HFF-Myc (cell line): ENCODE measurements around the gene PDE4D.

Source experiments
- DNase-seq: peaks from one replicate; pipeline ENCODE4 v3.0.0-alpha.2; 2011; ENCODE audit warnings: low read depth; ENCODE audit errors: extremely low read depth
- H3K4me3 ChIP-seq: replicated peaks from 2 replicates; pipeline ENCODE4 v1.5.1; 2011; ENCODE audit warnings: low read depth, mild to moderate bottlenecking, control low read depth, low read length
- TF ChIP-seq, protein P1 (sequence below): IDR thresholded peaks from 2 replicates; pipeline ENCODE4 v1.5.1; 2012; ENCODE audit warnings: mild to moderate bottlenecking, low read depth, low read length, control low read depth; ENCODE audit errors: missing control alignments

PDE4D gene

DNA sequence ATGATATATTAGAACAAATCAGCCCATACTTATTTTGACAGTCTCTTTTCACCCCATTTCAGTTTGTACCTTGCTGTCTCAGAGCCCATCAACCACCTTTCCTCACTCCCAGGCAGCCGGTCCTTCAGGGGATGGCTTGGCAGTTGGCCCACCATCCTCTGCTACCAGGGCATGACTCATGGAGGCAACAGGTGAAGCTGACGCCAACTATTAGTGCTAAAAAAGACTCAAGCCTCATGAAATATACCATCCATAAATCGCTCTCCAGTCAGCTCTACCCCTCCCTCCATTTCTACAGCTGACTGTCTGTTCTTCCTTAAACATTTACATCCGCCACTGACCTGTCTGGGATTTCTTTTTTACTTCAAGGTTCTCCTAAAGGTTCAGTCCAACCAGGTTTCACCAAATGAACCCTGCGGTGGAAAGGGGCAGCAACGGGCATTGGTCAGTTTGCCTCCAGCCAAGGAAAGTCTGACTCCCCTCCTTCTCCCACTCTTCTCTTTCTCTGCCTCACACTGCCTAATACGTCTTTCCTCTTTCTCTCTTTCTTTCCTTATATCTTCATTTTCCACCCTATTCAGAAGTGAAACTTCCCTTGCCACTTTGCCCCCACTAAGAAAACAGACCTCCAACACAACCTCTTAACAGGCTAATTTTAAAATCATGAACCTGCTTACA is 871.5 kb downstream of the PDE4D start:
- DNase-seq: no peak
- no peak overlapping the region for H3K4me3 ChIP-seq

DNA sequence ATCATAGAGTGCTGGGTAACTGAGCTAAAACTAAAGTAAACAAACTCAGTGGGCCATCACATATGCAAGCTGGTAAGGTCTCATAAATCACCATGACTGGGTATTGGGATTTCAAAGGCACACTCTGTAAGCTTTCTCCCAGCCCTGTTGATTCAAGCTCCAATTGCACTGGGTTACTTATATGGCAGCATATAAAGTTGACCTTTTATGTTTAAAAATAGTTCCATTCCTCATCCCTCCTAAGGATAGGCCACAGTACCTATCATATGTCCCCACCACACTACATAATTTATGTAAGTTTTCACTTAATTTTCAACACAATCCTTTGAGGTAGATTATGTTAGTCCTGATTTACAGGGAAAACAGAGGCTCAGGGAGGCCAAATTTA is 872.2 kb downstream of the PDE4D start:
- DNase-seq: no peak
- TF ChIP-seq, protein P1, sequence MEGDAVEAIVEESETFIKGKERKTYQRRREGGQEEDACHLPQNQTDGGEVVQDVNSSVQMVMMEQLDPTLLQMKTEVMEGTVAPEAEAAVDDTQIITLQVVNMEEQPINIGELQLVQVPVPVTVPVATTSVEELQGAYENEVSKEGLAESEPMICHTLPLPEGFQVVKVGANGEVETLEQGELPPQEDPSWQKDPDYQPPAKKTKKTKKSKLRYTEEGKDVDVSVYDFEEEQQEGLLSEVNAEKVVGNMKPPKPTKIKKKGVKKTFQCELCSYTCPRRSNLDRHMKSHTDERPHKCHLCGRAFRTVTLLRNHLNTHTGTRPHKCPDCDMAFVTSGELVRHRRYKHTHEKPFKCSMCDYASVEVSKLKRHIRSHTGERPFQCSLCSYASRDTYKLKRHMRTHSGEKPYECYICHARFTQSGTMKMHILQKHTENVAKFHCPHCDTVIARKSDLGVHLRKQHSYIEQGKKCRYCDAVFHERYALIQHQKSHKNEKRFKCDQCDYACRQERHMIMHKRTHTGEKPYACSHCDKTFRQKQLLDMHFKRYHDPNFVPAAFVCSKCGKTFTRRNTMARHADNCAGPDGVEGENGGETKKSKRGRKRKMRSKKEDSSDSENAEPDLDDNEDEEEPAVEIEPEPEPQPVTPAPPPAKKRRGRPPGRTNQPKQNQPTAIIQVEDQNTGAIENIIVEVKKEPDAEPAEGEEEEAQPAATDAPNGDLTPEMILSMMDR: no peak
- no peak overlapping the region for H3K4me3 ChIP-seq

More for the DNA sequence above, 871.5 kb downstream of the PDE4D start:
- TF ChIP-seq, protein P1: no peak

DNA sequence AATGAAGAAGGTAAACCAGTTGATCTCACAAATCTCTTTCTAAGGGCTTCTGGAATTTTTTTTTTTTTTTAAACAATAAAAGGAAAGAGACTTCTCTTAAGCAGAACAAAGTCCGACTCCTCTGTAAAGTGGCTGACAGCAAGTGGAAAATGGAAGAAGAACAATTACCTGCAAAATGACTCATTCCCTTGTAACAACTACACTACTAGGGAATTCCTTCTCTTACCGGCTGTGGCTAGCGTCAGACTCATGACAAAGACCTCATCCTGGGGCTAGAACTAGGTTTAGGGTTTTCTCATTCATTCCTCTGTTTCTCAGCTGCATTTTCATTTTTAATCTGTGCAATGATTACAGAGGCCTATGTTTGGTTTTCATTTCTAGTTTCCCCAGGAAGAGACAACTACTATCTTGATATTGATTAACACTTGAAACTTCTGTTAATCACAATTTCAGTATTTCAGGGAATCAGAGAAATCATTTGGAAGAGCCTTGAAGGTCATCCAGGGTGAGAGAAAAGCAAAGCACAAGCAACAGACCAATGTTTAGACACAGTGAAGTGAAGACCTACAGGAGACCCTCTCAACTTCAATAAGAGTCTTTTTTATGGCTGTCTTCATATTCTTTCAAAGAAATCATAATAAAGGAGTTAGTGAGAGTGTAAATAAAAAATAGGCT is 872.8 kb downstream of the PDE4D start:
- DNase-seq: no peak
- TF ChIP-seq, protein P1: no peak
- no peak overlapping the region for H3K4me3 ChIP-seq

DNA sequence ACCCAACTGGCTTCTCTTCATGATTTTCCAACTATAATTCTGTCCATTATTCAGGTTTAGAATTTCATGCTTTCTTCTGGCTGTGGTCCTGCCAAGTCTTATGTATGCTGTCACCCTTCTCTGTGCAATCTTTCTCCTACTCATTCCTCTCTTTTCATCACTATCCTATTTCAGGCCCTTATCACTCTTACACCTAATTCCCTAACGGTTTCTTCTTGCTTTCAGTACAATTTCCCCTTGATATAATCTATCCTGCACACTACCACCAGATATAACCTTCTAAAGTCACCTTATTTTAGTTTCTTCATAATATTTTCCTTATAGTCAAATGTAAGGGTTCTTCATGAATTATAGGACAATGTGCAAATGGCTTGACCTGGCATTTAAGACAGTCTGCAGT is 874.4 kb downstream of the PDE4D start:
- TF ChIP-seq, protein P1: no peak
- DNase-seq: no peak
- no peak overlapping the region for H3K4me3 ChIP-seq

DNA sequence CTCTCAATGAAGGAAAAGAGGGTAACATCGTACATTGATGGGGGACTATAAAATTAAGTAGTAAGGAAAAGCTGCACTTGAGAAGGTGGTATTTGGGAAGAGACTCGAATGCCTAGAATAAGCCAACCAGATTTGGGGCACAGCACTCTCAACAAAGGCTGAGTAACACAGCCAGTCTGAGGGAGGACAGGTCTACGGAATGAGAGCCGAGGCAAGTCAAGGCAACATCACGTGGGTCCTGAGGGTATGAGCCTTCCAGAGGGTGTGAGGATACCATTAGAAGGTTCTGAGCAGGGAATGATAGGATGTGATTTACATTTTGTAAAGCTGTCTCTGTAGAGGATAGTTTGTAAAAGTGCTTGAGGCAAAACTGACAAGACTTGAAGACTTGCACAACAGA is 876.6 kb downstream of the PDE4D start:
- TF ChIP-seq, protein P1: no peak
- DNase-seq: no peak
- no peak overlapping the region for H3K4me3 ChIP-seq

DNA sequence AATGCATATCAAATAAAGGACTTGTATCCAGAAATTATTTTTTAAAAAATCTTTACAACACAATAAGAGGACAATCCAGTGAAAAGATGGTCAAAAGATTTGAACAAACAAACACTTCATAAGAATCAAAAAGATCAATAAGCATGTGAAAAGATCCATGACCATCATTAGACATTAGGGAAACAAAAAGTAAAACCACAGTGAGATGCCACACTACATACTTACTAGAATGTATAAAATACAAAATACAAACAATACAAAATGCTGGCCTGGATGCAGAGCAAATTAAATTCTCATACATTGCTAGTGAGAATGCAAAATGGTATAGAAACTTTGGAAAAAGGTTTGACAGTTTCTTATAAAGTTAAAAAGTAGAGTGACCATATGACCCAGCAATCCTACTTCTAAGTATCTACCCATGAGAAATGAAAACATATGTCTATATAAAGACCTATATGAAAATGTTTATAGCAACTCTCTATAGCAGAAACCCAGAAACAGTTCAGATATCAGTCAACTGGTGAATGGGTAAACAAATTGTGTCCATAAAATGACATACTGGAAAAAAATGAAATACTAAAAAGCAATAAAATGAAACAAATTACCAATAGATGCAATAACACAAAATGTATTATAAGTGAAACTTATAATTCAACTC is 884.6 kb downstream of the PDE4D start:
- TF ChIP-seq, protein P1: no peak
- H3K4me3 ChIP-seq: no peak overlapping the region
- no peak for DNase-seq
